ENCODE results near the gene UBQLN1. TPM values are rescaled to one million over a fixed set of nuclear protein-coding genes. Genes with fewer than 3 reads are reported as not detected.

UBQLN1 gene
- total and polyA plus RNA-seq, 2 donors (not counting 3 experiments of a cell fraction or from before 2014, with no cell fraction given): 66.1 to 110 TPM

GRCh38 chr9:83622939-83623678, 84.6 kb downstream of the UBQLN1 start, which contains the start of gene IDNK:
IDNK (plus strand) TSS chr9:83623143; CDS start chr9:83623172, 29 bp downstream.
- peak; percentile 74 for FAIRE-seq
- H3K27me3 ChIP-seq (ENCODE audit: control insufficient read depth in 2 of 2, insufficient read depth in 2 of 2, low read length in 2 of 2): peaks cover 1 to 3% of the 10 kb centered on the region in 2 experiments
- H3K4me2 ChIP-seq (ENCODE audit: insufficient read depth, low read length): peak within 1 kb of the TSS; percentile 79
- peak within 1 kb of the TSS; percentile 89 for H3K9ac ChIP-seq (replicated peaks; ENCODE audit: extremely low read depth, insufficient read depth, low read length)
- H3K27ac ChIP-seq (ENCODE audit: insufficient read depth, low read depth, low read length): peak within 1 kb of the TSS; percentile 68
- H3K4me3 ChIP-seq (replicated peaks in 1 of 3; ENCODE audit: insufficient read depth in 1 of 3, low read depth in 1 of 3, low read length in 3 of 3): peak within 1 kb of the TSS; percentile 71 to 83 (median 81)
- TF ChIP-seq POLR2A (IDR thresholded peaks at IDR 0.05; ENCODE audit: low read depth, low read length) (peak; percentile 26), POLR2AphosphoS5 (IDR thresholded peaks at IDR 0.05; ENCODE audit: insufficient read depth, low read depth, low read length) (peak; percentile 55), FOS (IDR thresholded peaks at IDR 0.05; ENCODE audit: borderline replicate concordance, insufficient read depth, low read length) (no peak), MYC (IDR thresholded peaks at IDR 0.05; ENCODE audit: low read depth, low read length) (no peak)
- TF ChIP-seq, protein P1, sequence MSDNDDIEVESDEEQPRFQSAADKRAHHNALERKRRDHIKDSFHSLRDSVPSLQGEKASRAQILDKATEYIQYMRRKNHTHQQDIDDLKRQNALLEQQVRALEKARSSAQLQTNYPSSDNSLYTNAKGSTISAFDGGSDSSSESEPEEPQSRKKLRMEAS (IDR thresholded peaks at IDR 0.05; ENCODE audit: insufficient read depth, insufficient read length): no peak
- H3K9me3 ChIP-seq (replicated peaks; ENCODE audit: control insufficient read depth, insufficient read depth, low read length): no peaks in the 10 kb centered on the region
- TSS peak; percentile 20 for BruUV-seq (replicated peaks)
- DNase-seq (ENCODE audit: low read depth, low spot score): peak; percentile 53
- peaks cover 10% of the 10 kb centered on the region for H3K4me1 ChIP-seq (ENCODE audit: control insufficient read depth, extremely low read depth, insufficient read depth, low read length)
- H3K79me2 ChIP-seq (ENCODE audit: control insufficient read depth, insufficient read depth, low read length): no peaks in the 10 kb centered on the region
- H2AFZ ChIP-seq (ENCODE audit: low read depth, low read length): peak within 1 kb of the TSS; percentile 61
- no peaks in the 10 kb centered on the region for H3K36me3 ChIP-seq (ENCODE audit: control insufficient read depth in 2 of 2, extremely low read depth in 1 of 2, insufficient read depth in 2 of 2, low read length in 2 of 2)
- POLR2A ChIA-PET: interaction anchor here (0.6 kb wide), 1 partner anchor 75 kb away, joined by 4 read pairs; no protein-coding TSS in a partner anchor
- dilution Hi-C loops (cut with MboI; ENCODE audit: extremely low pct_ligation_motif_present, low sequenced_read_pairs) (no loop called here), intact Hi-C loops (cut with micrococcal nuclease) (loop anchor here (1.0 to 5.0 kb wide), 5 partner anchors 26 to 639 kb away; partner anchors contain the start of gene KIF27)
- no peaks in the 10 kb centered on the region for H4K20me1 ChIP-seq (replicated peaks; ENCODE audit: control insufficient read depth, extremely low read depth, insufficient read depth, low read length)
- H3K9me1 ChIP-seq (replicated peaks; ENCODE audit: control insufficient read depth, extremely low read depth, insufficient read depth, low read length): no peaks in the 10 kb centered on the region
- CTCF ChIA-PET: interaction anchor here (1.0 to 1.5 kb wide), 5 partner anchors 14 to 403 kb away, joined by 3 to 5 read pairs (median 3); no protein-coding TSS in a partner anchor
